HG02981 (cell line): Measurements from ENCODE around the gene PGBD5.

Experiments
- ATAC-seq: cut with Tn5 transposase; IDR thresholded peaks from one replicate; pipeline ENCODE4 v1.9.1; 2021; ENCODE audit warnings: mild to moderate bottlenecking, moderate library complexity; ENCODE audit not compliant: unreplicated experiment

Gene PGBD5

GRCh38 chr1:230266456-230266855 lies 159.7 kb downstream of the PGBD5 start:
- no peak for ATAC-seq

- no peak for ATAC-seq
Measured at GRCh38 chr1:230265200-230266115, 160.7 kb downstream of the PGBD5 start.
